Immature natural killer cell (primary cell): Measurements from ENCODE around the gene SAMD3. TPM values are rescaled to one million over a fixed set of nuclear protein-coding genes. Genes with fewer than 3 reads are reported as not detected.
A peak's percentile ranks its signal among the peaks of the same experiment; 100 is the strongest.

Source experiments
- DNase-seq, 3 donors: peaks; one replicate each; pipeline ENCODE4 v3.0.0; 2022; ENCODE audit warnings: mixed read lengths in 1 of 3
- H3K27ac Mint-ChIP-seq, 6 donors: one replicate each; pipeline ENCODE4 v1.8.0; 2020; ENCODE audit warnings: mixed read lengths in 6 of 6, mild to moderate bottlenecking in 5 of 6, inconsistent platforms in 4 of 6, moderate library complexity in 3 of 6
- H3K27me3 Mint-ChIP-seq, 3 donors: one replicate each; pipeline ENCODE4 v1.8.0; 2020 to 2021; ENCODE audit warnings: low read depth in 3 of 3, mild to moderate bottlenecking in 3 of 3, mixed read lengths in 3 of 3, moderate library complexity in 3 of 3, inconsistent platforms in 1 of 3
- H3K36me3 Mint-ChIP-seq, 3 donors: one replicate each; pipeline ENCODE4 v1.8.0; 2020; ENCODE audit warnings: mixed read lengths in 3 of 3, inconsistent platforms in 2 of 3, mild to moderate bottlenecking in 2 of 3
- H3K4me1 Mint-ChIP-seq, 2 donors: one replicate each; pipeline ENCODE4 v1.8.0; 2020; ENCODE audit warnings: inconsistent platforms in 2 of 2, mild to moderate bottlenecking in 2 of 2, mixed read lengths in 2 of 2, moderate library complexity in 1 of 2
- H3K4me3 Mint-ChIP-seq, 5 donors: one replicate each; pipeline ENCODE4 v1.8.0; 2020; ENCODE audit warnings: mild to moderate bottlenecking in 5 of 5, mixed read lengths in 5 of 5, inconsistent platforms in 3 of 5, moderate library complexity in 3 of 5
- H3K9me3 Mint-ChIP-seq, 6 donors: one replicate each; pipeline ENCODE4 v1.8.0; 2020; ENCODE audit warnings: mild to moderate bottlenecking in 6 of 6, mixed read lengths in 6 of 6, inconsistent platforms in 4 of 6, moderate library complexity in 3 of 6
- polyA plus RNA-seq, 3 donors: library from polyadenylated mRNA; unstranded; fragments of 300-500 nt; fragmentation: Illumina TruSeq; gene quantifications; one replicate each; pipeline ENCODE4 v1.2.3, GENCODE V29; 2021

SAMD3 gene
- polyA plus RNA-seq, 3 donors from 2014 or later: 208 to 376 (median 275) TPM

GRCh38 chr6:130105996-130106704 lies 116.6 kb downstream of the SAMD3 start:
- H3K36me3 Mint-ChIP-seq: peaks cover 33 to 45% (median 44%) of the 10 kb centered on the region in 3 donors
- H3K27me3 Mint-ChIP-seq: peaks cover 0 to 1% (median 0%) of the 10 kb centered on the region in 3 donors
- peaks cover 0 to 1% (median 0%) of the 10 kb centered on the region in 6 donors for H3K9me3 Mint-ChIP-seq
- no peak for DNase-seq
- peaks cover 27 to 44% of the 10 kb centered on the region in 2 donors for H3K4me1 Mint-ChIP-seq
- no peak overlapping the region for H3K4me3 Mint-ChIP-seq
- peak overlapping the region in 3 of 6 donors; percentile 3 to 19 (median 18) for H3K27ac Mint-ChIP-seq

GRCh38 chr6:130099119-130099518 lies 123.6 kb downstream of the SAMD3 start:
- Mint-ChIP-seq H3K4me3 (peak overlapping the region in 2 of 5 donors; percentile 1 to 17), H3K27me3 (peaks cover 0 to 1% (median 0%) of the 10 kb centered on the region in 3 donors), H3K9me3 (no peaks in the 10 kb centered on the region), H3K4me1 (peaks cover 4 to 18% of the 10 kb centered on the region in 2 donors), H3K36me3 (peaks cover 38 to 54% (median 49%) of the 10 kb centered on the region in 3 donors), H3K27ac (peak overlapping the region in 1 of 6 donors; percentile 14)
- peak in 1 of 3 donors; percentile 9 for DNase-seq

GRCh38 chr6:130098317-130098716 lies 124.4 kb downstream of the SAMD3 start:
- Mint-ChIP-seq H3K4me3 (no peak overlapping the region), H3K27me3 (peaks cover 0 to 1% (median 0%) of the 10 kb centered on the region in 3 donors), H3K9me3 (no peaks in the 10 kb centered on the region), H3K36me3 (peaks cover 40 to 57% (median 54%) of the 10 kb centered on the region in 3 donors), H3K4me1 (peaks cover 4 to 18% of the 10 kb centered on the region in 2 donors), H3K27ac (no peak overlapping the region)
- no peak for DNase-seq

Other genes starting within 250 kb of the SAMD3 start
- 1 to 10 TPM; 2.3 to 5.3 (median 4.3) TPM for gene L3MBTL3, start 204.4 kb downstream of the SAMD3 start, polyA plus RNA-seq
- gene TMEM200A, start 143.1 kb upstream of the SAMD3 start, polyA plus RNA-seq: 1 to 10 TPM; 1.0 to 2.2 (median 2.1) TPM